Measurements from ENCODE around the gene ANKS1A.

The ANKS1A gene

DNA sequence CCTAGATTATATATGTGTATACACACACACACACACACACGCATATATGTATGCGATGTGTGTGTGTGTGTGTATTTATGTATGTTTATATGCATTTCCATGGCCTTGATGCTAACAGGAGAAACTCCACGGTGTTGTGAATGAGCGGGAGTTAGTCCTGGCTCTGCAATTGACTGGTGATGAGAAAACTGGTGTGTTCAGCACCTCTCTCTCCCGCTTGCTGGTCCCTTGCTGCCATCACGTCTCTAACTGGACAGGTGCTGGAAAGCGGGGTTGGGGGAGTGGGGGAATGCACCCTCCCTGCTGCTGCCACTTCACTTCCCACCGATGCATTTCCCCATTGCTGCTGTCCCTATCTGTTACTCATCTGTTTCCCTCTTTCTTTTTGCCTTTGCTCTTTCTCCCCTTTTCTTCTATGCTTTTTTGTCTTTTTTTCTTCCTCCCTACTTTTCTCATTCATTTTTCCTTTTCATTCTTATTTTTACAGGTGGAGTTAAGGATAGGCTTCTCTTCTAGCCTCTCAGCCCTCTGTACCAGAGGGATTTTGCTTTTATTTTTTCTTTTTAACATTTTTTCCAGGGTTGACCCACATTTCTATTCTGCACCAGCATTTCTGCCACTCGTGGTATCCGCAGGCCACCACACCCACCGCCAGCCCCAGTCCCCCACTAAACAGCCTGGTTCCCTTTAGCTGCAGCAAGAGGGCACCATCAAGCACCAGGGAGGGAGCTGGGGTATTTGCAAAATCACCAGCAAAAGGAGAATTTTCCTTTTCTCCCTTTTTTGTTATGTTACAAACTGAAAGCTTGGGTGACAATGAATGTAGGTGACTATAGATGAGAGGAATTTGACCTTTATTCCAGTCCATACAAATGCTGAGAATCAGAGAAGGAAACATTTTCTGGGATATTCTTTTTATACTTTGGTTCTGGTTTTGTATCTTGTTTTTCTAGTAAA is 136.5 kb downstream of the ANKS1A start:
- no peak for DNase-seq (ENCODE audit: low read depth)

- DNase-seq (ENCODE audit: low read depth) = no peak
These were observed 137.6 kb downstream of the ANKS1A start for GRCh38 chr6:35026434-35027222.

- no peak for DNase-seq (ENCODE audit: low read depth)
These were observed 138.8 kb downstream of the ANKS1A start for GRCh38 chr6:35027807-35028206.

DNA sequence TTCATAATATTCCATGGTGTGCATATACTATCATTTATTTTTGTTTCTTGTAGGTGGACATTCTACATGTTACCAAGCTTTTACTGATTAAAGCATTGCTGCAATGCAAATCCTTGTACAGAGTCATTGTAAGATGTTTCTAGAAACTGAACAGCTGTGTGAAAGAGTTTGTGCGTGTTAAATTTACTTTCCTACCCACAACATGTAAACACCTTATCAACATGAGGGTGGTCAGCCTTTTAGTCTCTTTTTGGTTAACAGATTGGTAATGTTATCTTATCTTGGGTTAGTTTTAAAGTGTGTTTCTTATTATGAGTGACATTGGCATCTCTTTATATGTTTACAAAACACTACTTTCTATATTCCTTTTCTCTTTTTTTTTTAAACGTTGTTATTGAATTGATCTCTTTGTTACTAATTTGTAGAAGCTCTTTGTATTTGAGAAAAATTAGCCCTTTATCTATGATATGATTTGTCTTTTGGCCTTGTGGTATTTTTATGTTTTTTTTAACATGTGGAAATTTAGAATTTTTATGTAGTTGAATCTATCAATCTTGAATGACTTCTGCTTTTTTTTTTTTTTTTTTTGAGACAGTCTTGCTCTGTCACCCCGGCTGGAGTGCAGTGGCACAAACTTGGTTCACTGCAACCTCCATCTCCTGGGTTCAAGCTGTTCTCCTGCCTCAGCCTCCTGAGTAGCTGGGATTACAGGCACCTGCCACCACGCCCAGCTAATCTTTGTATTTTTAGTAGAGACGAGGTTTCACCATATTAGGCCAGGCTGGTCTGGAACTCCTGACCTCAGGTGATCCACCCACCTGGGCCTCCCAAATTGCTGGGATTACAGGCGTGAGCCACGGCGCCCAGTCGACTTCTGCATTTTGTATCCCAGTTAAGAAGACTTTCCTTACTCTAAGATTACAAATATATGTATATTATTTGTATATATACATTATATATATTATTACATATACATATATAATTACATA is 140.0 kb downstream of the ANKS1A start:
- no peak for DNase-seq (ENCODE audit: low read depth)

DNA sequence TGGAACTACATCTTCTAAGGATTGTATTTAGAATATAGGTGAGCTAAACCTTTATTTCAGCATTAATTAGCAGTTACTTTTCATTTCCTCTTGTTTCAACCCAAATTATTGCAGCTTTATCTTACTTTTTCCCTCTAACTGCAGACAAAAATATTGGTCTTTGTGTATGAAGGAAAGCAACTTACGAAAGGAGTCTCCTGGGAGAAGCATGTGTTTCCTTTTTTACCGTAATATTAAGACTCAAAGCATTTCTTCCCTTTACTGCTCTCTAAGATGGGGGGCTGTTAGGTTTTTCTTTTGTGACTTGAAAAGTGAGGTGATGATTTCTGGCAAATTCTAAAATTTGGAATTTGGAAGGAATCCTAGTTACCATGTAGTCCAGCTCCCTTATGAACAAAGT is 141.0 kb downstream of the ANKS1A start:
- DNase-seq (ENCODE audit: low read depth) = no peak

DNA sequence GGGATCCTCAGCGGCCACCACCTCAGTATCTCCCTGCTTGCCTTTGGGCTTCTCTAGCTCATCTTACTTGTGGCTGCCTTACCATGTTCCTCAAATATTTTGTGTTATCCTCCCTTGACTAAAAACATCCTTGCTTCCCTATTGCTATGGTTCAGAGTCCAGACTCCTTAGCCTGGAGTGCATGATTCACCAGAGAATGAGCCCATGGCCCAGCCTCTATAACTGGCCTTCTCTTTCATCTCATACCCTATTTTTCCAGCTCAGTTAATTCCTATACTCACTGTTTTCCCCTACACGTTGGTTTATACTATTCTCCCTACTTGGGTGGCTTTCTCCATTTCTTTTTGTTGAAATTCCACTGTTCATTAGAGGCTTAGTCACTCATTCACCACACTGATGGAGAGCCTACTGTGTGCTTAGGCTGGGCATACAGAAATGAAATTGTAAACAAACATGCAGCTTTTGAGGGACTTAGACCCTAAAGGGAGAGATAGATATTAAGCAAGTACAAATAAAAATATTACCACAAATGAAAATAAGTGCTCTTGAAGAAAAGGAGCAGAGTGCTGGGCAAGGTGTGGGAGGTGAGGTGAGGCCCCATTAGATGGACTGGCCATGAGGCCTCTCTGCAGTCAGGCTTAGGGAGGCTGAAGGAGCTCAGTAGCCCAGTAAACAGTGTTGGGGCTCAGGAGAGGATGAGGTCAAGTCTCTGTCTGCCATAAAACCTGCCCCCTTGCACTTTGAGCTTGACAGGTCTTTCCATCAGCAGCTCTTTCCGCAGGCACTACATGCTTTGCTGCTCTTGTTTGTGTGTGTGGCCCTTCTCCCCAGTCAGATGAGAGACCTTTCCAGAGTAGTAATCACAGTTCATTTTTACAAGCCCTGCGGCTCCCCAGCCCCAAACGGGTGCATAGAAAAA is 142.8 kb downstream of the ANKS1A start:
- DNase-seq (ENCODE audit: low read depth) = no peak

DNA sequence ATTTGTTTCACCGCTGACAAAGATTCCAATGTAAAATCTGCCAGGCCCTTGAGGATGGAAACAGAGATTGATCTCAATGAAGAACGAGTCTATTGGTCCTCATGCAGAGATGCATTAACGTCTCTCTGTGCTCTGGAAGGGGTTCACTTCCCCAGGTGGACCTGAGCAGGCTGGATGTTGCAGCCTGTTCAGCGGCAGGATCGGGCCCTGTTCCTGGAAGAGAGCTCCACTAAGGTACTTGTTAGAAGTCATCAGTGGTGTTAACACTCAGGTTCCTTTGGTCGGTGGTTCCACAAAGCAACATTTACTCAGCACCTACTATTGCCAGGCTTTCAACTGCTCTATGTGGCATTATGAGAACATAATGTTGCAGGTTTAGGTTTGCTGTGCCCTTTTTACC is 144.6 kb downstream of the ANKS1A start:
- DNase-seq (ENCODE audit: low read depth) = no peak

GRCh38 chr6:35034411-35035191 is 145.5 kb downstream of the ANKS1A start:
- no peak for DNase-seq (ENCODE audit: low read depth)

DNA sequence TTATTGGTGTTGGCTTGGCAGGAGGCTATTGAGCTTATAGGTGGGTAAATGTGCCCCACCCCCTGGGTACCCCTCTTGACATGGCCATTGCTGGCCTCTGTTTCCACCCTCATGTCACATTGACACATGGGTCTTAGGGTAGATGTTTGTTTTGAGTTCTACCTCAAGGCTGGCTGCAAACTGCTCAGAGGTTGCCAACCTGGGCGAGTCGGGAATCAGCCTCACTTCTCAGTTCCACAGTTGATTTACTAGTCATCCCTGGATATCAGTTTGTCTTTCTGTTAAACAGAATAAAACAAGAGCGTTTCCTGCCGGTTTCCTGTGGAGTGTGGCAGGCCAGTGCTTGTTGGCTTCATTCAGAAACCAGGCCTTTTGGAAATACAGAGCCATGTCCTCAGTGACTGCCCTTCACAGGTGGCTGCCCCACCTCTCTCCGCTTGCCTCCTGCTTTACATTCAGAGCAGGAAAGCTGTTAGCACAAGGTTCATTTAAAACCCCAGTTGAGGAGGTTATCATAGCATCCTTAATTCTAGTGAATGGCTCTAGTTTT is 146.5 kb downstream of the ANKS1A start:
- no peak for DNase-seq (ENCODE audit: low read depth)

DNA sequence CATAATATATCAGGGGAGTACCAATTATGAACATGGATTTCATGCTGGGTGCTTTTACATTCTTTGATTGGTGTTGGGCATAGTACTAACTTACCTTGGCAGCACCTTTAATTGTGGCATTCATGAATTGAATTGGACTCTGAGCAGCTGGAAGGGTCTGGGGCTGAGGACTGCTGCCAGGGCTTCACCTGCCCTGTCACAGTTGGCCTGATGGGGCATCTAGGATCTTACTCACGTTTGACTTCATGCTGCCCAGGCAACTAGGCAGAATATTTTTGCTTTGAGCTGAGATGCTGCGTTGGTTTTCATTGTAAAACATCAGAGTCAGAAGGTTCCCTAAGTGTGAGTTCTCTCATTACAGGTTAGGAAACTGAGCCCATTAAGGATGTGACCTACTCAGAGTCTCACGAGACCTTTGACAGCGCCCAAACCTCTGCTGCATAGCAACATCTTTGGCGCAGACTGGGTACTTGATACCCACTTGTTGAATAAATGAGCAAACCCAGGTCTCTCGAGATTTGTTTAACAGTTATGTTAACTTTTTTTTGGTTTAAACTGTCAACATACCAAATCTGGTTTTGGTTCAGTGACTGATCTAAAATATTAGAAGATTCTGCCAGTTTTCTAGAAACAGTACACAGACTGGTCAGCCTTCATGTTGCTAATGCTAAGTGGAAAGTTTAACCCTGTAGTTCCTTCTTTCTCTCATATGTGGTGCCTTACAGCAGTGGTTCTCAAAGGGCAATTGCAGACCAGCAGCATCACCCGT is 147.2 kb downstream of the ANKS1A start:
- DNase-seq (ENCODE audit: low read depth) = no peak

GRCh38 chr6:35036828-35037663 is 148.0 kb downstream of the ANKS1A start:
- no peak for DNase-seq (ENCODE audit: low read depth)

DNA sequence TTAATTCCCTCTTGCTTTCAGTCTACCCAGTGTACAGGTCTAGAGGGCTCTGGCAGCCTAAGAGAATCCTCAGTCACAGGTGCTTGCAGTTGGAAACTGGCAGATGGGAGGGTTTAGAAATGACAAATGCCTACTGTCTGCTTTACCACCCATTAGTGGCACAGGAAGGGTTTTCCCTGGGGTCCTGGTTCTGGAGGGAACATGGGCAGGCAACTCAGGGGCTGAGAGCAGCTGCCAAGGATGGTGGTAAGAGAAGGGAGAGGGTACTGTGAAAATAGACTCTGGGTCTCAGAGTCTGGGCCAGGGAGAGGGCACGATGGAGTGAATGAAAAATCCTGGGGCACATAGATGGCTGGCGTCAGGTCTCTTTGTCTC is 148.6 kb downstream of the ANKS1A start:
- no peak for DNase-seq (ENCODE audit: low read depth)

DNA sequence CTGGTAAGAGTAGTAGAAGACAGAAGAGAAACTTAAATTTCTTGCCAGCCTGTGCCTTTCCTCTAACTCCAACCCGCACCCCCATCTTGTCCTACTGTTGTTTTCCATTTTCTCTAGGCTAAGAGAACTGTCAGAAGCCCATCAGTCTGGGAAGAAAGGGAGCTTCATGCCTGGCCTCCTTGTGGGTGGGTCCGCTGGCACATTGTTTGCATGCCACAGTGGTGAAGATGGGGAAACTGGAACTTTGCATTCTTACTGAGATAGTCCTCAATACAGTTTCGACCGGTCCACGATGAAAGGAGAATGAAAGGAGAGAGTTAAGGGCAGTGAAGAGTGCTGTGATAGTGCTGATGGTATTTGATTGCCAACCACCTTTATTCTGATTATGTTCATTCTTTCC is 149.0 kb downstream of the ANKS1A start:
- no peak for DNase-seq (ENCODE audit: low read depth)

- DNase-seq (ENCODE audit: low read depth) = no peak
These were observed 151.3 kb downstream of the ANKS1A start for GRCh38 chr6:35040398-35040797.

DNA sequence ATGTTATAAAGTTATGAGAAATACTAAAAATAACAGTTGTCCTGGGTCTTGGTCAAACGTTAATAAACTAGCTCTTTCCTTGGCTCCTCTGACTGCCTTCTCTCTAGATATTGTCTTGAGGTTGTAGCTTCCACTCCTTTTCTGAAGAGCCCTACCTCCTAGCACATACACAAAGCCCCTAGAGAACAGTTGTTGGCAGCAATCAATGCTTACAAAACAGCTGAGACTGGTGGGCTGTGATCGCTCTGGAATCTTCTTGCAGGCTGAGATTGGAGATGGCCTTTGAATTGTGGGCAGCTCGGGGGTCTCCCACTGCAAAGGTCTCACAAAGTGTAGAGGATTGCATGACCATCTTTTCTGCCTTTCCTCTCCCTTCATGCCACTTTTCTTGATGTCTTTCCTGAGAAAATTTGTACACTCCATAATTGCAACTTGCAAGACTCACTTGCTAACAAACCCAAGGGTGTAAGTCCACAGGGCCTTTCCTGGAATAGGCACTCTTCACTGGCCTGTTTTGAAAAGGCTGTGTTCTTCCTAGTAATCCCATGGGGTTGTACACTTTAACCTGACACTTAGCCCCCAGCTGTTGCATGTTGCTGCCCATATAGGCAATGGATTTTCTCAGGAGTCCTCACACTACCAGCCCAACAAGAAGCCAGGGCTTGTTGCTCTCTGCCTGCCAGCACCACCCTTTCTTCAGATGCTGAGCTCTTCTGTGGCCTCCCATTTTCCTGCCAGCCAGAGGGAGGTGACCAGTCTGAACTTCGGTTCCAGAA is 152.2 kb downstream of the ANKS1A start:
- no peak for DNase-seq (ENCODE audit: low read depth)

DNA sequence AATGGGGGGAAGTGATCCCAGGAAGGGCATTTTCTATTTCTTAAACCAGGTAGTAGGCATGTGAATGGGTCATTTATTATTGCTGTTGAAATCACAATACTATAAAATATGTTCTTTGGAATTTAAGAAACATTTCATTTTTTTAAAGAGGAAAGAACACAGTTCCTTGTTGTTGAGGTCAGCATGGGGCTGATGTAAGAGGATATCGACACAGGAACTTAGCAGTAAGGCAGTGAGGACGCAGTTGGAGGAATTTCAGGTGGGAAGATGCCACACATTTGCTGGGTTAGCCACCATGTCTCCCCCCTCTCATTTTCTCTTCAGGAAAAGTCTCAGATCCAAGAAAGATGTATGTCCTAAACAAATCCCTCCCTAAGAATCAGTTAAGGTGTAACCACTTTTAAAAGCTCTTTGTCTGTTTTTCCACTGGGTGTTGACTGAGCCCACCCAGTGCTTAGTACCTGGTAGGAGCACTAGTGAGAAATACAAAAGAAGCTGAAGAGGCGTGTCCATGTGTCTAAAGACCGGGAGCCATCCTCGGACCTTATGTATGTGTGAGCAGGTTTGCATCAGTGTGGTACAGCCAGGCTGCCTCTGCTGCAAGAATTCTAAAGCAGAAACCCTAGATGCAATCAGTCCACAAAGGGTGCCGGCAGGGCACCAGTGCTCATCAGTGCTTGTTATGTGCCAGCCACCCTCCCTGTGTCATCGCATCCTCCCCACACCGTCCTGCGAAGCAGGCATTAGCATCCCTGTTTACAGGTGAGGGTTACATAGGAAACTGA is 153.2 kb downstream of the ANKS1A start:
- no peak for DNase-seq (ENCODE audit: low read depth)

Data from GM04503 (cell line).